ENCODE measurements around the gene RDH8.
"Not testable (repeated sequence)": the region's sequence is repeated elsewhere in the genome, so short reads cannot be mapped to it uniquely, and the experiment has no call there.

RDH8 gene

GRCh38 chr19:10010247-10010691 lies 3.0 kb upstream of the RDH8 start, which contains the start of gene COL5A3:
Gene COL5A3 (minus strand): TSS chr19:10010504. CDS start chr19:10010385, 119 bp downstream.
- H3K4me3 Mint-ChIP-seq, result no peak within 1 kb of the TSS
- peaks cover 5% of the 10 kb centered on the region for H3K9me3 Mint-ChIP-seq
- peaks cover 46% of the 10 kb centered on the region for H3K27me3 Mint-ChIP-seq
- DNase-seq (ENCODE audit: low spot score in 2 of 2) (no peak), ATAC-seq (ENCODE audit: low read depth) (no peak)
- H3K4me1 Mint-ChIP-seq, result peaks cover 6% of the 10 kb centered on the region
- H3K36me3 Mint-ChIP-seq, result peaks cover 7% of the 10 kb centered on the region
- H3K27ac Mint-ChIP-seq, result no peak within 1 kb of the TSS

DNA sequence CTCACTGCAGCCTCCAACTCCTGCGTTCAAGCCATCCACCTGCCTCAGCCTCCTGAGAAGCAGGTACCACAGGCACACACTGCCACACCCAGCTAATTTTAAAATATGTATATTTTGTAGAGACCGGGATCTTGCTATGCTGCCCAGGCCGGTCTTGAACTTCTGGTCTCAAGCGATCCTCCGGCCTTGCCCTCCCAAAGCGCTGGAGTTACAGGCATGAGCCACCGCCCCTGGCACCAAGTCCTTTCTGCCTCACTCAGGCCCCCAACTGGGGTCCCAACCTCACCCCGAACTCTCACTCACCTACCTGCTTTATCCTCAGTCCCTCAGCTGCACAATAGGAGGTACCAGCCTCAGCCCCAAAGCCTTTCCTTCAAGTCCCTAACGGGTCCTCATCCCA lies 2.3 kb upstream of the RDH8 start:
- no peak overlapping the region for H3K4me3 Mint-ChIP-seq

DNA sequence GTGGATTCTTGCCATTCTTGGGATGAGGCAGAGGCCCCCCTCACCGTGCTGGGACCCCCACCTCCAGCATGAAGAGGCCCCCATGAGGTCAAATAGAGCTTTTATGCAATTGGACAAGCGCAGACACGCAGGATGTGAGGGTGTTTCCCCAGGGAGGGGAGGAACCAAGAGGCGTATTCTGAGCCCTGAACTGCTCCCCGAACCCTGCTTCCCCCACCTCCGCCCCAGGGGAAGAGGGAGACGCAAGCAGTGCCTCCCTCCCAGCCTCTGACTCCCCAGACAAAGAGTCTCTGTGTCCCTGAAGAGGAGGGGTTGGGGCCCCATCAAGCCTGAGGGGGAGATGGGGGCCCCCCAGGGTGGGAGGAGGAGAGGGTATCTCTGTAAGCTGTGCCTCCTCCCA lies 1.3 kb upstream of the RDH8 start:
- Mint-ChIP-seq H3K27me3 (peaks cover 42% of the 10 kb centered on the region), H3K36me3 (peaks cover 3% of the 10 kb centered on the region), H3K4me3 (no peak overlapping the region), H3K9me3 (peaks cover 2% of the 10 kb centered on the region), H3K4me1 (peaks cover 6% of the 10 kb centered on the region), H3K27ac (no peak overlapping the region)
- no peak for ATAC-seq (ENCODE audit: low read depth)
- no peak for DNase-seq (ENCODE audit: low spot score in 2 of 2)

More for the DNA sequence above, 2.3 kb upstream of the RDH8 start:
- ATAC-seq (ENCODE audit: low read depth), result no peak
- peaks cover 7% of the 10 kb centered on the region for H3K36me3 Mint-ChIP-seq
- H3K27ac Mint-ChIP-seq, result no peak overlapping the region
- peaks cover 6% of the 10 kb centered on the region for H3K4me1 Mint-ChIP-seq
- H3K27me3 Mint-ChIP-seq, result peaks cover 44% of the 10 kb centered on the region
- DNase-seq (ENCODE audit: low spot score in 2 of 2), result no peak
- H3K9me3 Mint-ChIP-seq, result peaks cover 5% of the 10 kb centered on the region

DNA sequence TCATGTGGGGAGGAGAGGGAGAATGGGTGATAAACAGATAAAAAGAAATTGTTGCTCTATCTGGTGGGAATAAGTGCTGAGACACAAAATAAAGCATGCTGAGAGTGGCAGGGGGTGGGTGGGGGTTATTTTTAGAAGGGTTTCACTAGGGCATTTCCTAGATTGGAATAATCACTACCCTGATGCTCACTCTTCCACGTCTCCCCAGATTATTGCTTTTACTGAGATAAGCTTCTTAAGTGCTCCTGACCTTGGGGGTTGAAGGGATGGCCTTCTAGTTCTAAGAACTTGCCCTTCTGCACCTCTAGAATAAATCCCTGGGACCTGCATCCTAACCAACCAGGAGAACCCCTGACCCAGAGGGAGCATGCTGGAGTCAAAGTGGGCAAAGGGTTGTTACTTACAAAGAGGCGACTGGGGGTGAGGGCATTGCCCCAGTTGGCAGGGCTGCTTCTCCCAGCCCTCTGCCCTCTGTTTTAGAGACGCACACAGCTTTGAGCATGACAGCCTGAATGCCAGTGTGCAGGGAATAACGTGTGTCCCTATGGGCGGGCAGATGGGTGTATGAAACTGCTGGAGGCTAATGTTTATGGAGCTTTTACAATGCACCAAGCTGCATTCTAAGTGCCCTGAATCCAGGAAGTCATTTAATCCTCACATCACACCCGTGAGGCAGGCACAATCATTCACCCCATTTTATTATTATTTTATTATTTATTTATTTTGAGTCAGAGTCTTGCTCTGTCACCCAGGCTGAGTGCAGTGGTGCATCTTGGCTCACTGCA lies 743 bp downstream of the RDH8 start:
- no peak for ATAC-seq (ENCODE audit: low read depth)
- peaks cover 6% of the 10 kb centered on the region for H3K4me1 Mint-ChIP-seq
- H3K9me3 Mint-ChIP-seq, result no peaks in the 10 kb centered on the region
- no peaks in the 10 kb centered on the region for H3K36me3 Mint-ChIP-seq
- peaks cover 24% of the 10 kb centered on the region for H3K27me3 Mint-ChIP-seq
- no peak overlapping the region for H3K4me3 Mint-ChIP-seq
- no peak overlapping the region for H3K27ac Mint-ChIP-seq
- DNase-seq (ENCODE audit: low spot score in 2 of 2), result no peak

GRCh38 chr19:10018263-10018662 lies 5.0 kb downstream of the RDH8 start:
- peaks cover 15% of the 10 kb centered on the region for H3K27me3 Mint-ChIP-seq
- H3K9me3 Mint-ChIP-seq, result no peaks in the 10 kb centered on the region
- H3K27ac Mint-ChIP-seq, result no peak overlapping the region
- H3K36me3 Mint-ChIP-seq, result no peaks in the 10 kb centered on the region
- ATAC-seq (ENCODE audit: low read depth), result no peak
- H3K4me3 Mint-ChIP-seq, result no peak overlapping the region
- DNase-seq (ENCODE audit: low spot score in 2 of 2), result no peak
- no peaks in the 10 kb centered on the region for H3K4me1 Mint-ChIP-seq

- ATAC-seq (ENCODE audit: low read depth) (no peak), DNase-seq (ENCODE audit: low spot score in 2 of 2) (no peak)
- Mint-ChIP-seq H3K9me3 (no peaks in the 10 kb centered on the region), H3K27me3 (peaks cover 12% of the 10 kb centered on the region), H3K27ac (no peak overlapping the region), H3K4me1 (no peaks in the 10 kb centered on the region), H3K4me3 (no peak overlapping the region), H3K36me3 (no peaks in the 10 kb centered on the region)
Observed at GRCh38 chr19:10018786-10019185, 5.5 kb downstream of the RDH8 start.

DNA sequence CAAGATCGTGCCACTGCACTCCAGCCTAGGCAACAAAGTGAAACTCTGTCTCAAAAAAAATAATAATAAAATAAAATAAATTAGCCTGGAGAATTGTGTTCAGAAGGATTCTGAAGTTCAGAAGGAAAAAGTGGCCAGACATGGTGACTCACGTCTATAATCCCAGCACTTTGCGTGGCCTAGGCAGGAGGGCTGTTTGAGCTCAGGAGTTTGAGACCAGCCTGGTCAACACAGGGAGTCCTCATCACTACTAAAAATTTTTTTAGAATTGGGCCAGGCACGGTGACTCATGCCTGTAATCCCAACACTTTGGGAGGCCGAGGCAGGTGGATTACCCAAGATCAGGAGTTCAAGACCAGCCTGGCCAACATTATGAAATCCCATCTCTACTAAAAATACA lies 6.0 kb downstream of the RDH8 start:
- Mint-ChIP-seq H3K36me3 (no peaks in the 10 kb centered on the region), H3K9me3 (no peaks in the 10 kb centered on the region), H3K27me3 (peaks cover 12% of the 10 kb centered on the region), H3K4me1 (no peaks in the 10 kb centered on the region), H3K4me3 (no peak overlapping the region), H3K27ac (no peak overlapping the region)
- ATAC-seq (ENCODE audit: low read depth), result no peak
- no peak for DNase-seq (ENCODE audit: low spot score in 2 of 2)

GRCh38 chr19:10020851-10021250 lies 7.6 kb downstream of the RDH8 start:
- DNase-seq (ENCODE audit: low spot score in 2 of 2) (no peak), ATAC-seq (ENCODE audit: low read depth) (no peak)

GRCh38 chr19:10021446-10021845 lies 8.2 kb downstream of the RDH8 start:
- peaks cover 15% of the 10 kb centered on the region for H3K27me3 Mint-ChIP-seq
- no peaks in the 10 kb centered on the region for H3K36me3 Mint-ChIP-seq
- no peak for ATAC-seq (ENCODE audit: low read depth)
- H3K9me3 Mint-ChIP-seq, result no peaks in the 10 kb centered on the region
- DNase-seq (ENCODE audit: low spot score in 2 of 2), result no peak
- H3K27ac Mint-ChIP-seq, result no peak overlapping the region
- no peaks in the 10 kb centered on the region for H3K4me1 Mint-ChIP-seq
- H3K4me3 Mint-ChIP-seq, result no peak overlapping the region

More at GRCh38 chr19:10020851-10021250, 7.6 kb downstream of the RDH8 start:
- H3K27ac Mint-ChIP-seq, result no peak overlapping the region
- H3K36me3 Mint-ChIP-seq, result no peaks in the 10 kb centered on the region
- H3K27me3 Mint-ChIP-seq, result peaks cover 12% of the 10 kb centered on the region
- no peak overlapping the region for H3K4me3 Mint-ChIP-seq
- H3K4me1 Mint-ChIP-seq, result no peaks in the 10 kb centered on the region
- H3K9me3 Mint-ChIP-seq, result no peaks in the 10 kb centered on the region

DNA sequence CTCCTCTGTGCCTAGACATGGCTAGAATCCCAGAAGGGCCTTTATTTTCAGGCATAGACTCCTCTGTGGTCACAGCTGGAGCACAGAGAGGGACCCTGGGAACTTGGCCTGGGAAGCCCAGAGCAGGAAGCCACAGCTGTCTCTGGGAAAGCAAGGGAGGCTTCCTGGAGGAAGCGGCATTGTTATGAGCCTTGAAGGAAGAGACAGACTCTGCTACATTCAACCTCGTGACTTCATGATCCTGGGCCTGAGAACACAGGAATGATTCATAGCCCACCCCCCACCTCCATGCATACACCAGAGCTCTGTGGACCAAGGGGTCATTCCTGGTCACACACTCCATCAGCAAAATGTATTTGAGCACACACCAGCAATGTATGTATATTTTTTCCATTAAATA lies 8.6 kb downstream of the RDH8 start:
- ATAC-seq (ENCODE audit: low read depth) (no peak), DNase-seq (ENCODE audit: low spot score in 2 of 2) (no peak)
- no peaks in the 10 kb centered on the region for H3K9me3 Mint-ChIP-seq
- peaks cover 16% of the 10 kb centered on the region for H3K27me3 Mint-ChIP-seq
- no peak overlapping the region for H3K27ac Mint-ChIP-seq
- H3K36me3 Mint-ChIP-seq, result no peaks in the 10 kb centered on the region
- H3K4me3 Mint-ChIP-seq, result no peak overlapping the region
- peaks cover 2% of the 10 kb centered on the region for H3K4me1 Mint-ChIP-seq

DNA sequence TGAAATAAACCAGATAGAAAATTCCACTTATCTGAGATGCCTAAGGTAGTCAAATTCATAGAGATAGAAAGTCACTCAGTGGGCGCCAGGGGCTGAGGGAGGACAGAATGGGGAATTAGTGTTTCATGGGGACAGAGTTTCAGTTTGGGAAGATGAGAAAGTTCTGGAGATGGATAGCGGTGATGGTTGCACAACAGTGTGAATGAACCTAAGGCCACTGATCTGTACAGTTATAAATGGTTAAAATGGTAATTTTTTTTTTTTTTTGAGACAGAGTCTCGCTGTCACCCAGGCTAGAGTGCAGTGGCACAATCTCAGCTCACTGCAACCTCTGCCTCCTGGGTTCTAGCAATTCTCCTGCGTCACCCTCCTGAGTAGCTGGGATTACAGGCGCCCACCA lies 9.8 kb downstream of the RDH8 start:
- H3K4me1 Mint-ChIP-seq; H3K36me3 Mint-ChIP-seq; DNase-seq (ENCODE audit: low spot score in 2 of 2); ATAC-seq (ENCODE audit: low read depth); H3K27ac Mint-ChIP-seq; H3K4me3 Mint-ChIP-seq; H3K9me3 Mint-ChIP-seq: not testable (repeated sequence)
- peaks cover 16% of the 10 kb centered on the region for H3K27me3 Mint-ChIP-seq

DNA sequence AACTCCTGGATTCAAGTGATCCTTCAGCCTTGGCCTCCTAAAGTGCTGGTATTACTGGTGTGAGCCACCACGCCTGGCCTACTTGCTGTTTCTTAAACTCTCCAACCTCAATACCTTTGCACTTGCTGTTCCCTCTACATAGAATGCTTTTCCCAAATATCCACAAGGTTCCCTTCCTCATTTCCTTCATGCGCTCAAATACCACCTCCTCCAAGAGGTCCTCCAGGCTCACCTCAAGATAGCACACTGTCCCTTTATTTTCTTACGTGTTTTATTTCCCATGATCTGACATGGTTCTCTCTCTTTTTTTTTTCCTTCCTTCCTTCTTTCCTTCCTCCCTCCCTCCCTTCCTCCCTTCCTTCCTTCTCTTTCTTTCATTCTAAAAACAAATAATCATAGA lies 13.5 kb downstream of the RDH8 start:
- H3K27me3 Mint-ChIP-seq, result peaks cover 9% of the 10 kb centered on the region
- no peak overlapping the region for H3K4me3 Mint-ChIP-seq
- H3K4me1 Mint-ChIP-seq, result peaks cover 6% of the 10 kb centered on the region
- H3K9me3 Mint-ChIP-seq, result no peaks in the 10 kb centered on the region
- ATAC-seq (ENCODE audit: low read depth), result no peak
- no peak overlapping the region for H3K27ac Mint-ChIP-seq
- no peak for DNase-seq (ENCODE audit: low spot score in 2 of 2)
- no peaks in the 10 kb centered on the region for H3K36me3 Mint-ChIP-seq

DNA sequence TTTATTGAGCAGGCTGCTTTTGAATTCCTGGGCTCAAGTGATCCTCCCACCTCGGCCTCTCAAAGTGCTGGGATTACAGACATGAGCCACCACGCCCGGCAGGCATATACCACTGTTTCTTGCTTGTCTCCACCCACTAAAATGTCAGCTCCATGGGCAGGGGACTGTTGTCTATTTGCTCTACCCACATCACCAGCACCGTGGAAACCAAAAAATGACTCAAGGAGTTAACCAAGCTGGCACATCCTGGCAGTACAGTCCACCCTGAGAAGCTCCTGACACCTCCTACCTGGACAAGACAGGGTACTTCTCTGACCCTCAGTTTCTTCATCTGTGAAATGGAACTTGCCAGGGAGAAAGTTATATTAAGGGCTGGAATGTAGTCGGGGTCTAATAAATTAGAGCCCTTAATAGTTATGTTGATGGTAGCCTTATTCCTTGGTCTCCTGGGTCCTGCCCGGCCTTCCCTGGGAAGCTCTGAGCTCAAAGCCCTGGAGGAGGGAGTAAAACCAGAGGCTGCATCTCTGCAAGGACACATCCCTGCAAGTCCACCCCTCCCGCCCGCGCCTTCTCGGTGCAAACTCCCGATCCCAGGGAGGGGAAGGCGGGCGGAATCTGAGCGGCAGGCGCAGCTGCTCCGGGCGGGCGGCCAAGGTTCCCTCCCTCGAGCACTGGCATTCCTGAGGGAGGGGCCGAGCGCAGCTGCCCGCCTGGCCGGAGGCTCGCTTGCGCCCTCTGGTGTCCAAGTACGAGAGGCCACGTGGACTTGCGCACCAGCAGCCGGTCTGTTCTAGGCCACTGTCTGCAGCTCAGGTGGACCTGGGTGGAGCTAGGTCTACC lies 14.1 kb downstream of the RDH8 start:
- H3K4me1 Mint-ChIP-seq, result peaks cover 6% of the 10 kb centered on the region
- peak; percentile 66 to 82 for DNase-seq (ENCODE audit: low spot score in 2 of 2)
- H3K4me3 Mint-ChIP-seq, result no peak overlapping the region
- no peaks in the 10 kb centered on the region for H3K36me3 Mint-ChIP-seq
- no peaks in the 10 kb centered on the region for H3K9me3 Mint-ChIP-seq
- H3K27ac Mint-ChIP-seq, result no peak overlapping the region
- H3K27me3 Mint-ChIP-seq, result peaks cover 13% of the 10 kb centered on the region
- peak; percentile 89 for ATAC-seq (ENCODE audit: low read depth)

- Mint-ChIP-seq H3K27me3 (peaks cover 16% of the 10 kb centered on the region), H3K9me3 (no peaks in the 10 kb centered on the region), H3K4me1 (no peaks in the 10 kb centered on the region), H3K27ac (no peak overlapping the region), H3K4me3 (no peak overlapping the region), H3K36me3 (no peaks in the 10 kb centered on the region)
- no peak for ATAC-seq (ENCODE audit: low read depth)
- DNase-seq (ENCODE audit: low spot score in 2 of 2), result no peak
Observed at GRCh38 chr19:10033614-10034013, 20.3 kb downstream of the RDH8 start.

Measured in memory B cell (primary cell).